HepG2 (cell line): ENCODE measurements around the gene NFIC. TPM values are rescaled to one million over a fixed set of nuclear protein-coding genes. Genes with fewer than 3 reads are reported as not detected.
A peak's percentile ranks its signal among the peaks of the same experiment; 100 is the strongest.

ENCODE experiments used
- ASH2L ChIP-seq: fragments of 300-600, 200-600 bp; sonication (generic); IDR thresholded peaks from 2 replicates; pipeline ENCODE4 v1.7.0; 2017; ENCODE audit warnings: low read depth, mild to moderate bottlenecking, moderate library complexity, mixed read lengths, low read length; ENCODE audit not compliant: insufficient read length
- FOSL1 ChIP-seq: sonication (generic); formaldehyde crosslinking; IDR thresholded peaks from 2 replicates; pipeline ENCODE4 v1.9.0; 2021; ENCODE audit warnings: missing genetic modification reagents, borderline replicate concordance
- HOXA3 ChIP-seq: sonication (generic); formaldehyde crosslinking; IDR thresholded peaks from 2 replicates; pipeline ENCODE4 v1.5.0; 2020; ENCODE audit warnings: missing genetic modification reagents
- KDM2A ChIP-seq: sonication (generic); formaldehyde crosslinking; IDR thresholded peaks from 2 replicates; pipeline ENCODE4 v1.4.0; 2020; ENCODE audit warnings: low read depth, missing genetic modification reagents, borderline replicate concordance
- PAWR ChIP-seq: sonication (generic); formaldehyde crosslinking; IDR thresholded peaks from 2 replicates; pipeline ENCODE4 v1.4.0; 2020; ENCODE audit warnings: missing genetic modification reagents, mild to moderate bottlenecking, borderline replicate concordance
- RNF2 ChIP-seq: fragments of 450-650 bp; conservative IDR thresholded peaks from 2 replicates; pipeline ENCODE4 v1.6.1; 2016; ENCODE audit warnings: low read depth
- SETDB1 ChIP-seq: sonication (generic); formaldehyde crosslinking; IDR thresholded peaks from 2 replicates; pipeline ENCODE4 v1.5.1; 2020; ENCODE audit warnings: missing genetic modification reagents, mild to moderate bottlenecking, borderline replicate concordance
- SP2 ChIP-seq: sonication (generic); formaldehyde crosslinking; IDR thresholded peaks from 2 replicates; pipeline ENCODE4 v1.5.1; 2020; ENCODE audit warnings: mild to moderate bottlenecking, missing genetic modification reagents
- STAT5B ChIP-seq: sonication (generic); formaldehyde crosslinking; IDR thresholded peaks from 2 replicates; pipeline ENCODE4 v1.4.0; 2020; ENCODE audit warnings: missing genetic modification reagents
- ZBTB7B ChIP-seq: sonication (generic); formaldehyde crosslinking; IDR thresholded peaks from 2 replicates; pipeline ENCODE4 v1.4.0; 2020; ENCODE audit warnings: missing genetic modification reagents
- ZFAT ChIP-seq: sonication (generic); formaldehyde crosslinking; conservative IDR thresholded peaks from 2 replicates; pipeline ENCODE4 v1.8.1; 2023; ENCODE audit warnings: missing genetic modification reagents, inconsistent platforms
- ZFY ChIP-seq: sonication (generic); formaldehyde crosslinking; IDR thresholded peaks from 2 replicates; pipeline ENCODE4 v1.4.0; 2020; ENCODE audit warnings: missing genetic modification reagents
- ZNF12 ChIP-seq: sonication (generic); formaldehyde crosslinking; IDR thresholded peaks from 2 replicates; pipeline ENCODE4 v1.5.0; 2020; ENCODE audit warnings: missing genetic modification reagents
- ZNF564 ChIP-seq: sonication (generic); formaldehyde crosslinking; IDR thresholded peaks from 2 replicates; pipeline ENCODE4 v1.8.1; 2023; ENCODE audit warnings: mild to moderate bottlenecking, missing genetic modification reagents
- ZNF83 ChIP-seq: sonication (generic); formaldehyde crosslinking; IDR thresholded peaks from 2 replicates; pipeline ENCODE4 v1.4.0; 2020; ENCODE audit warnings: missing genetic modification reagents, mild to moderate bottlenecking, borderline replicate concordance
- ZSCAN29 ChIP-seq: sonication (generic); formaldehyde crosslinking; conservative IDR thresholded peaks from 2 replicates; pipeline ENCODE4 v1.4.0; 2020; ENCODE audit warnings: mild to moderate bottlenecking, missing genetic modification reagents
- ZSCAN30 ChIP-seq: sonication (generic); formaldehyde crosslinking; IDR thresholded peaks from 2 replicates; pipeline ENCODE4 v1.5.0; 2020; ENCODE audit warnings: mild to moderate bottlenecking, missing genetic modification reagents
- polyA plus RNA-seq, 8 experiments: library from polyadenylated mRNA; depleted of rRNA in 3 of 8; stranded (reverse) in 7 of 8; unstranded in 1 of 8; fragments of >200 nt; fragmentation: Illumina TruSeq in 4 of 8; extraction: Trizol in 4 of 8; gene quantifications; 2 replicates each; pipeline versions ENCODE4 v1.2.1 to v1.2.3, GENCODE V29; 2011 to 2016; ENCODE audit warnings: low read depth in 4 of 8, missing spikeins in 1 of 8, mixed read lengths in 1 of 8; ENCODE audit not compliant: insufficient read depth in 1 of 8
- total RNA-seq, 5 experiments: library from RNA; depleted of rRNA; stranded (reverse); fragments of >200 nt; fragmentation: Illumina TruSeq; extraction: Trizol; gene quantifications; 2 replicates each; pipeline ENCODE4 v1.2.3, GENCODE V29; 2016; ENCODE audit warnings: low read depth in 1 of 5
- TF ChIP-seq, protein P1 (sequence below): sonication (generic); formaldehyde crosslinking; conservative IDR thresholded peaks from 2 replicates; pipeline ENCODE4 v1.8.0; 2022; ENCODE audit warnings: low read depth, missing genetic modification reagents
- TF ChIP-seq, protein P2 (sequence below): sonication (generic); formaldehyde crosslinking; IDR thresholded peaks from 2 replicates; pipeline ENCODE4 v1.9.0; 2021; ENCODE audit warnings: missing genetic modification reagents, borderline replicate concordance
- TF ChIP-seq, protein P3 (sequence below): sonication (generic); formaldehyde crosslinking; IDR thresholded peaks from 2 replicates; pipeline ENCODE4 v1.5.0; 2020; ENCODE audit warnings: missing genetic modification reagents

Gene NFIC
- total and polyA plus RNA-seq, 2 of the 13 experiments (the other 11 are each of a cell fraction or from before 2014, with no cell fraction given): 1.3 to 2.5 TPM

DNA sequence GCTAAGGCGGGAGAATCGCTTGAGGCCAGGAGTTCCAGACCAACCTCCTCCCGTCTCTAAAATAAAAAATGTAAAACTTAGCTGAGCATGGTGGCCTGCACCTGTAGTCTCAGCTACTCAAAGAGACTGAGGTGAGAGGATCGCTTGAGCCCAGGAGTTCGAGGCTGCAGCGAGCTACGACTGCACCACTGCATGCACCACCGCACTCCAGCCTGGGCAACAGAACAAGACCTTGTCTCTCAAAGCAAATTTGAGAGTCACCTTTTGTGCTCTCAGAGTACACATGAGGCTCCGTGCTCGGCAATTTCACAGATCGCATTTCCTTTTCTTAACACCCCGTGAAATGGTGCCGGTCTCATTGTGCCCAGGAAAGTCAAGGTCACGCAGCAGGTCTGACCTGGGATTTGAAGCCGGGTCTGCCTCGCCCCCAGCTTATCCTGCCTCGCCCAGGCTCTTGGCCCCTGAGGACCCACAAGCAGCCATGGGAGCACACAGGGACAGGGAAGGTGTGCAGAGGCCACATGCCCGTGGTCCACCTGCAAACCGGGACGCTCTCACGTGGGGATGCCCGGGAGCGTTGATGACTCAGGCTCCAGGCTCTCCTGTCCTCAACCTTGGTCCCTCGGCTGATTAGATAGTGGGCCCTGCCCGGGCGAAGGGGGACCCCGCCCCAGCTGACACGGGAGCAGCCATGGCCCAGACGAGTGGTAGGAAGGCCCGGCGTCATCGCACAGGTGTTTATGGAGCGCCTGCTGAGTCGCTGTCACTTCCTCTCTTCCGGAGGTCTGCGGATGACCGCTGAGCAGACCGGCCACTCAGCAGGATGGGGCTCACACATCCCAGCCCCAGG, 115.1 kb downstream of the NFIC start (continued):
- TF ChIP-seq PAWR (CRISPR knock-in tag) (no peak), HOXA3 (CRISPR knock-in tag) (peak; percentile 63), ZFAT (CRISPR knock-in tag) (no peak), ASH2L (no peak), FOSL1 (peak; percentile 30; the same call in 1 of the 2 replicates), SETDB1 (CRISPR knock-in tag) (peak; percentile 65; the same call in 1 of the 2 replicates), RNF2 (peak; percentile 89; the same call in 1 of the 2 replicates), ZSCAN29 (no peak), ZSCAN30 (CRISPR knock-in tag) (no peak), SP2 (CRISPR knock-in tag) (0 out of 2 replicates have a peak, but pooled peaks have one; percentile 34), STAT5B (CRISPR knock-in tag) (no peak), ZBTB7B (CRISPR knock-in tag) (0 out of 2 replicates have a peak, but pooled peaks have one; percentile 50), ZFY (CRISPR knock-in tag) (peak; percentile 69), KDM2A (CRISPR knock-in tag) (peak; percentile 30; the same call in 1 of the 2 replicates), ZNF564 (peak; percentile 87), ZNF83 (no peak), ZNF12 (CRISPR knock-in tag) (no peak)
- TF ChIP-seq, protein P1, sequence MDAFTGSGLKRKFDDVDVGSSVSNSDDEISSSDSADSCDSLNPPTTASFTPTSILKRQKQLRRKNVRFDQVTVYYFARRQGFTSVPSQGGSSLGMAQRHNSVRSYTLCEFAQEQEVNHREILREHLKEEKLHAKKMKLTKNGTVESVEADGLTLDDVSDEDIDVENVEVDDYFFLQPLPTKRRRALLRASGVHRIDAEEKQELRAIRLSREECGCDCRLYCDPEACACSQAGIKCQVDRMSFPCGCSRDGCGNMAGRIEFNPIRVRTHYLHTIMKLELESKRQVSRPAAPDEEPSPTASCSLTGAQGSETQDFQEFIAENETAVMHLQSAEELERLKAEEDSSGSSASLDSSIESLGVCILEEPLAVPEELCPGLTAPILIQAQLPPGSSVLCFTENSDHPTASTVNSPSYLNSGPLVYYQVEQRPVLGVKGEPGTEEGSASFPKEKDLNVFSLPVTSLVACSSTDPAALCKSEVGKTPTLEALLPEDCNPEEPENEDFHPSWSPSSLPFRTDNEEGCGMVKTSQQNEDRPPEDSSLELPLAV (CRISPR knock-in tag): no peak
- TF ChIP-seq, protein P2, sequence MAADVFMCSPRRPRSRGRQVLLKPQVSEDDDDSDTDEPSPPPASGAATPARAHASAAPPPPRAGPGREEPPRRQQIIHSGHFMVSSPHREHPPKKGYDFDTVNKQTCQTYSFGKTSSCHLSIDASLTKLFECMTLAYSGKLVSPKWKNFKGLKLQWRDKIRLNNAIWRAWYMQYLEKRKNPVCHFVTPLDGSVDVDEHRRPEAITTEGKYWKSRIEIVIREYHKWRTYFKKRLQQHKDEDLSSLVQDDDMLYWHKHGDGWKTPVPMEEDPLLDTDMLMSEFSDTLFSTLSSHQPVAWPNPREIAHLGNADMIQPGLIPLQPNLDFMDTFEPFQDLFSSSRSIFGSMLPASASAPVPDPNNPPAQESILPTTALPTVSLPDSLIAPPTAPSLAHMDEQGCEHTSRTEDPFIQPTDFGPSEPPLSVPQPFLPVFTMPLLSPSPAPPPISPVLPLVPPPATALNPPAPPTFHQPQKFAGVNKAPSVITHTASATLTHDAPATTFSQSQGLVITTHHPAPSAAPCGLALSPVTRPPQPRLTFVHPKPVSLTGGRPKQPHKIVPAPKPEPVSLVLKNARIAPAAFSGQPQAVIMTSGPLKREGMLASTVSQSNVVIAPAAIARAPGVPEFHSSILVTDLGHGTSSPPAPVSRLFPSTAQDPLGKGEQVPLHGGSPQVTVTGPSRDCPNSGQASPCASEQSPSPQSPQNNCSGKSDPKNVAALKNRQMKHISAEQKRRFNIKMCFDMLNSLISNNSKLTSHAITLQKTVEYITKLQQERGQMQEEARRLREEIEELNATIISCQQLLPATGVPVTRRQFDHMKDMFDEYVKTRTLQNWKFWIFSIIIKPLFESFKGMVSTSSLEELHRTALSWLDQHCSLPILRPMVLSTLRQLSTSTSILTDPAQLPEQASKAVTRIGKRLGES (CRISPR knock-in tag): no peak
- TF ChIP-seq, protein P3, sequence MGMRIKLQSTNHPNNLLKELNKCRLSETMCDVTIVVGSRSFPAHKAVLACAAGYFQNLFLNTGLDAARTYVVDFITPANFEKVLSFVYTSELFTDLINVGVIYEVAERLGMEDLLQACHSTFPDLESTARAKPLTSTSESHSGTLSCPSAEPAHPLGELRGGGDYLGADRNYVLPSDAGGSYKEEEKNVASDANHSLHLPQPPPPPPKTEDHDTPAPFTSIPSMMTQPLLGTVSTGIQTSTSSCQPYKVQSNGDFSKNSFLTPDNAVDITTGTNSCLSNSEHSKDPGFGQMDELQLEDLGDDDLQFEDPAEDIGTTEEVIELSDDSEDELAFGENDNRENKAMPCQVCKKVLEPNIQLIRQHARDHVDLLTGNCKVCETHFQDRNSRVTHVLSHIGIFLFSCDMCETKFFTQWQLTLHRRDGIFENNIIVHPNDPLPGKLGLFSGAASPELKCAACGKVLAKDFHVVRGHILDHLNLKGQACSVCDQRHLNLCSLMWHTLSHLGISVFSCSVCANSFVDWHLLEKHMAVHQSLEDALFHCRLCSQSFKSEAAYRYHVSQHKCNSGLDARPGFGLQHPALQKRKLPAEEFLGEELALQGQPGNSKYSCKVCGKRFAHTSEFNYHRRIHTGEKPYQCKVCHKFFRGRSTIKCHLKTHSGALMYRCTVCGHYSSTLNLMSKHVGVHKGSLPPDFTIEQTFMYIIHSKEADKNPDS (CRISPR knock-in tag): 0 out of 2 replicates have a peak, but pooled peaks have one; percentile 27
